CD4-positive, alpha-beta T cell treated with Interleukin-15 for 1 hour (primary cell): ENCODE measurements around the gene VSX2.
A peak's percentile ranks its signal among the peaks of the same experiment; 100 is the strongest.

Experiments
- DNase-seq: peaks from one replicate; pipeline ENCODE4 v3.0.0-alpha.2; 2020

Gene VSX2

GRCh38 chr14:74238974-74239847, at the start of gene VSX2:
Gene VSX2, plus strand, starts transcription at chr14:74239449. Its CDS starts 113 bp downstream, at chr14:74239562.
- DNase-seq, result no peak

GRCh38 chr14:74190927-74191575, 48.2 kb upstream of the VSX2 start:
- no peak for DNase-seq

GRCh38 chr14:74194506-74195274, 44.6 kb upstream of the VSX2 start:
- no peak for DNase-seq

- no peak for DNase-seq
Observed at GRCh38 chr14:74195623-74196022, 43.6 kb upstream of the VSX2 start.

- DNase-seq, result no peak
Observed at GRCh38 chr14:74198441-74199234, 40.6 kb upstream of the VSX2 start.

GRCh38 chr14:74202113-74202512, 37.1 kb upstream of the VSX2 start:
- no peak for DNase-seq

GRCh38 chr14:74203639-74204038, 35.6 kb upstream of the VSX2 start:
- DNase-seq, result no peak

GRCh38 chr14:74204491-74204890, 34.8 kb upstream of the VSX2 start:
- DNase-seq, result no peak

GRCh38 chr14:74205882-74206281, 33.4 kb upstream of the VSX2 start:
- DNase-seq, result no peak

GRCh38 chr14:74207943-74208342, 31.3 kb upstream of the VSX2 start:
- no peak for DNase-seq

- no peak for DNase-seq
Observed at GRCh38 chr14:74208642-74209041, 30.6 kb upstream of the VSX2 start.

GRCh38 chr14:74211945-74212580, 27.2 kb upstream of the VSX2 start:
- DNase-seq, result no peak

GRCh38 chr14:74213907-74214803, 25.1 kb upstream of the VSX2 start:
- DNase-seq, result no peak

GRCh38 chr14:74216671-74217070, 22.6 kb upstream of the VSX2 start:
- no peak for DNase-seq

GRCh38 chr14:74217672-74218448, 21.4 kb upstream of the VSX2 start:
- DNase-seq, result peak; percentile 60

GRCh38 chr14:74218462-74218861, 20.8 kb upstream of the VSX2 start:
- DNase-seq, result no peak

GRCh38 chr14:74219277-74220205, 19.7 kb upstream of the VSX2 start:
- no peak for DNase-seq

- DNase-seq, result no peak
Observed at GRCh38 chr14:74220991-74221390, 18.3 kb upstream of the VSX2 start.

- DNase-seq, result no peak
Observed at GRCh38 chr14:74221741-74222140, 17.5 kb upstream of the VSX2 start.
